GM21717 (cell line): ENCODE results near the gene ERCC5.

Experiments
- ATAC-seq: cut with Tn5 transposase; IDR thresholded peaks from one replicate; pipeline ENCODE4 v1.9.1; 2021; ENCODE audit warnings: mild to moderate bottlenecking, moderate library complexity; ENCODE audit not compliant: unreplicated experiment

The ERCC5 gene

GRCh38 chr13:102839462-102839861 lies 6.4 kb upstream of the ERCC5 start:
- ATAC-seq: no peak

- ATAC-seq: peak; percentile 26
Observed at GRCh38 chr13:102845289-102845629, 573 bp upstream of the ERCC5 start.

DNA sequence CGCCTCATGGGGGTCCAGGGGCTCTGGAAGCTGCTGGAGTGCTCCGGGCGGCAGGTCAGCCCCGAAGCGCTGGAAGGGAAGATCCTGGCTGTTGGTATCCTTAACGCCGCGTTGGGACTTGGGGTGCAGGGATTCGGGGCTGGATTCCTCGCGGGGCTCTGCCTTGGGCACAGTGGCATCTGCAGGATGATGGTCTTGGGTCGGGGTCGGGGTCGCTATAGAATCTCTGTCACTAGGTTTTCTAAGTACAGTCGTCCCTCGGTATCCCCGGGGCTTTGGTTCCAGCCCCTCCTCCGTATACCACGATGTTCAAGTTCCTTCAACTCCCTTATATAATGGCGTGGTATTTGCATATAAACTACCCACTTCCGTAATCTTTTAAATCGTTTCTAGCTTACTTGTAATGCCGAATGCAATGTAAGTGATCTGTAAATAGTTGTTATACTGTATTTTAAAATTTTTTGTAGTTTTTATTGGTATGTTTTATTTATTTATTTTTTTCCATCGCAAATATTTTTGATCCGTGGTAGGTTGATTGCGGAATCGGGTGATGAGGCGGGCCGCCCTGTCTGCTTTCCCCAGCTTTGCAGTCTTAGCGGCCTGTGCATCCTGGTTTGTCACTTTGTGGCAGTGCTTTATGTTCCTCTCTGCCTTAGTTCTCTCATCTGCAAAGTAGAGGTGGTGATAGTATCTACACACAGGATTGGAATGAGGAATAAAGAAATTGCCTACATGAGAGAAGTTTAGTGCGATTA lies 606 bp downstream of the ERCC5 start:
- ATAC-seq: peak; percentile 36

GRCh38 chr13:102847272-102848234 lies 1.7 kb downstream of the ERCC5 start:
- ATAC-seq: no peak

- ATAC-seq: no peak
Observed at GRCh38 chr13:102848956-102849355, 3.1 kb downstream of the ERCC5 start.

DNA sequence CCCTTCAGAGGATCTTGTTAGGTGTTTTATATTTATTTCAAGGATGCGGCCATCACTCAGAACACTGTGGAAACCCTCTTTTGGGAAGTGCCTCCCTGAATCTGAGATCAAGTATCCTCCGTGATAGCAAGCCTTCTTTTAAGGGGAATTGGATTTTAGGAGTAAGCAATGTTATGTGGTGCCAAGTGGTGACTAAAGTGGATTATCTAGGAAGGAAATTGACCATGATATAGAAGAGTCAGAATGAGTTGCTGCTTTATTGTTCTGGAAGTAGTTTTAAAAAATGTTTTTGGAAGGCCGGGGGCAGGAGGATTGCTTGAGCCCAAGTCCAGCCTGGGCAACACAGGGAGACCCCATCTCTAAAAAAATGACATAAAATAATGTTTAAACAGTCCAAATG lies 6.7 kb downstream of the ERCC5 start:
- ATAC-seq: no peak

DNA sequence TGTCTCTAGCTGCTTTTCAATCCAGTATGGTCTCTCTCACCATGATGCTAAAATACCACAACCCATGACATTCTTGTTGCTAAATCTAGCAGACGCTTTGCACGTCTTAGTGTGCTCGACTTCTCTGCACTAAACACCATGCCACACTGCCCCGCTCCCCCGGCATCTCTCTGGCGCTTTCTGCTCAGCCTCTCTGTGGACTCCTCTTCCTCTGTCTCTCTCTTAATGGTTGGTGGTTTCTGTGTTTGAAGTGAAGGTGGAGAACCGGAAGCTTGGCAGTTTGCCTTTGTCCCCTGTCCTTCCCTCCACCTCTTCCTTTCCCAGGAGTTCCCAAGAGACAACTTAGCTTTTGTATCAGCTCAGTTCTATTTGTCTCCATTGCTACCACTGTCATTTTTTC lies 8.8 kb downstream of the ERCC5 start:
- ATAC-seq: no peak

DNA sequence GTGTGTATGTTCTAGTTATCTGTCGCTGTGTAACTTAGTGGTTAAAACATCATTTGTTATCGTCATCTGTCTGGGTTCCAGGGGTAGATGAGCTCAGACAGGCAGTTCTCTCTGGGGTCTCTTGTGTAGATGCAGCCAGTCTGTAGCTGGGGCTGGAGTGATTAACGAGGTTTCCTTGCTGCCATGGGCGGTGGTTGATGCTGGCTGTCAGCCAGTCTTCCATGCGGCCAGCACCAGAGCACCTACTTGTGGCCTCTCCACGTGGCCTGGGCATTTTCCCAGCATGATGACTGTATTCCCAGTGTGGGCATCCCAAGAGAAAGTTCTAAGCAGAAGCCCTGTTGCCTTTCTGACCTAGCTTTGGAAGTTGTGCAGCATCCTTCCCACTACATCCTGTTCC lies 10.7 kb downstream of the ERCC5 start:
- no peak for ATAC-seq

GRCh38 chr13:102862624-102863210 lies 16.9 kb downstream of the ERCC5 start:
- ATAC-seq: no peak

GRCh38 chr13:102863590-102863989 lies 17.8 kb downstream of the ERCC5 start:
- ATAC-seq: no peak

DNA sequence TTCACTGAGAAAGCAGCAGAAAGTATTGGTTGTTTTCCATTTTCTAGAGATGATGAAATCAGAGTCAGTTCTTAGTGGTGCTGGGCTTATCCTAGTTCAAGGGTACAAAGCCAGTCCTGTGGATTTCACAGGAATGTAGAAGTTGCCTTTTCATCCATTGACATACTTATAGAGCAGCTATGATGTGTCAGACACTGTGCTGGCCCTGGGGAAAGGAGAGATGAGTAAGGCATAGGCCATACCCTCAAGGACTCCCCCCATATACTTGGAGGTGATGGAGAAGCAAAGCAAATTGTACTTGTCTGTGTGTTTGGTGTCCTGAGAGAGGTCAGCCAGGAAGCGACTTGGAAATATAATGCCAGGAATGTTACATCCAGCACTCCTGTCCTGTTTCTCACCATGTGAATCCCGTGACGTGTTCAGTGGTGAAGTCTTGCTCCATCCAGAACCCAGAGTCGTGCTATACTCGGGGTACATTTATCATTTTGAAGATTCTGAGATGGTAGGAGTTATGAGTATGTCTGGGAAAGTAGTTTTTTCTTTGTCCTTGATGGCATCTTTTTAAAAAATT lies 22.6 kb downstream of the ERCC5 start:
- no peak for ATAC-seq

DNA sequence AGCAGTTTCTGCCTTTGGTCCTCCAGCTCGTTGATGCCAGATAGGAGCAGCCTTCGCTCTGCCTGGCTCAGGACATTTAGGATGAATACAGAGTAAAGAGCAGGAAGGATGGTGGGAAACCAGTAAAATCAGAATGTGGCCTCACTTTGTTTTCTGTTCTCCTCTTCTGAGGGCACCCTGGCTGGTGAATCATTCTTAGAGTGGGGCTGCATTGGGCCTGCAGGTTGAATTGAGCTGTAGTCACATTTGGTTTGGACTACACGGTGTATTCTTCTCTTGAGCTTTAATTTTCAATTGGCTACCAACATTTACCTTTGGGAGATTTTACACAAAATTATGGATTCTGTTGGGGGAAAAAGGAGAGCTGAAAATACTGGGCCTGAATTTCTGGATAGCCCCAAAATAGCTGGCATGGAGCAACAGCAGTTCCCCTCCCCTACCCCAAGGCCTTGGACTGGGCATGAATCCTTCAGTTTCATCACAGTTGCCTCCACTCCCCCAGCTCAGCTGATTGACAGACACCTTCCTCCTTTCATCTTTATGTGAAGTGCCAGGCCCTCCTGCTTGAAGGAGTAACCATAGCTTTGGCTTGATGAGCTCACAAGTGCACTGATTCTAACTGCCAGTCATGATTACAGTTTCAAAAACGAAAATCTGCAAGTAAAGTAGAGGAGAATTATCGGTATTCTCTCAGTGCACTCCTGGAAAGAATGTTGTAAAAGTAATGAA lies 24.3 kb downstream of the ERCC5 start:
- ATAC-seq: no peak

- ATAC-seq: peak; percentile 79
Observed at GRCh38 chr13:102870677-102871415, 25.0 kb downstream of the ERCC5 start.

DNA sequence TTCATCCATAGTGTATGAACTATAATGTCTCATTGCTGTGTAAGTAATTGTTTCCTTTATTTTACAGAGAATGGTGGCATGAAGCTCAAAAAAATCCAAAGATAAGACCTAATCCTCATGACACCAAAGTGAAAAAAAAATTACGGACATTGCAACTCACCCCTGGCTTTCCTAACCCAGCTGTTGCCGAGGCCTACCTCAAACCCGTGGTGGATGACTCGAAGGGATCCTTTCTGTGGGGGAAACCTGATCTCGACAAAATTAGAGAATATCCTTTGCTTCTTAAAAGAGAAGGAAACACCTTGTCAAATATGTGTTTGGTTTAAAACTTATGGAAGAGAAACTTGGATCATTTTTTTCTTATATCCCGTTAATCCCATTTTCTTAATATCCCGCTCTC lies 26.3 kb downstream of the ERCC5 start:
- ATAC-seq: no peak

DNA sequence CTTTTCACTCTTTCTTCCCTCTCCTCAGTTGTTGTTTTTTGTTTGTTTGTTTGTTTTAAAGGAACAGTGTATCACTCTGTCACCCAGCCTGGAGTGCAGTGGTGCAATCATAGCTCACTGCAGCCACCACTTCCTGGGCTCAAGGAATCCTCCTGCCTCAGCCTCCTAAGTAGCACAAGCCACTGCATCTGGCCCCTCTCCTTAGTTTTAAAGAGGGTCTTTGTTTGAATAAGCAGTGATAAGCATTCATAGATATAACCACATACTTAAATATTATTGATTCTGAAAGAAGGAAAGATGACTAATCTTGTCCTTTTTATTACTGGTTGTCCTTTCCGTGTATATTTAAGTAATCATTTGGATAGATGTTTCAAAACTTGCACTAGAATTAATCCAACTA lies 26.7 kb downstream of the ERCC5 start:
- no peak for ATAC-seq

DNA sequence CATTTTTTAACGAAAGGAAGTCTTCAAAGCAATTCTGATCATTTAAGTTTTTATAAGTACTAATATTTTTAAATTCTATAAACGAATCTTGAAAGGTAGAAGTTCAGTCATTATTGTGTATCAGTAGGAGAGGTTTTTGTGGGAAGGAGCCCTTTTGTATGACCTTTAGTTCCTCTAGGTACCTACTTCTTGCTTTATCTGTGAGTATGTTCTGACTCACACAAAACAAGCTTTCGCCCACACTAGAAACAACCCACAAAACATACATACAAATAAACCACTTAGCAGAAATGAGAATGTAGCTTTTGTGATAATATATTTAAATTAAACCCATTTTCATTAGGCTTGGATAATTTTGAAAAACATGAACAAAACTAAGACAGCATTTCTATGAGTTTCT lies 27.8 kb downstream of the ERCC5 start:
- ATAC-seq: peak; percentile 80

- no peak for ATAC-seq
Observed at GRCh38 chr13:102875256-102875655, 29.4 kb downstream of the ERCC5 start.

GRCh38 chr13:102877303-102877702 lies 31.5 kb downstream of the ERCC5 start:
- ATAC-seq: no peak

- ATAC-seq: no peak
Observed at GRCh38 chr13:102878481-102878880, 32.6 kb downstream of the ERCC5 start.
